Stimulated activated CD4-positive, alpha-beta T cell treated with anti-CD3 and anti-CD28 coated beads, Interleukin-15, amount 100 ng/mL, for 1 hour (primary cell): Measurements from ENCODE around the gene PPWD1.
"Not testable (repeated sequence)": the region's sequence is repeated elsewhere in the genome, so short reads cannot be mapped to it uniquely, and the experiment has no call there.

Source experiments
- DNase-seq, 2 donors: peaks; one replicate each; pipeline ENCODE4 v3.0.0-alpha.2; 2020; ENCODE audit warnings: low read depth in 1 of 2, low spot score in 1 of 2

PPWD1 gene

DNA sequence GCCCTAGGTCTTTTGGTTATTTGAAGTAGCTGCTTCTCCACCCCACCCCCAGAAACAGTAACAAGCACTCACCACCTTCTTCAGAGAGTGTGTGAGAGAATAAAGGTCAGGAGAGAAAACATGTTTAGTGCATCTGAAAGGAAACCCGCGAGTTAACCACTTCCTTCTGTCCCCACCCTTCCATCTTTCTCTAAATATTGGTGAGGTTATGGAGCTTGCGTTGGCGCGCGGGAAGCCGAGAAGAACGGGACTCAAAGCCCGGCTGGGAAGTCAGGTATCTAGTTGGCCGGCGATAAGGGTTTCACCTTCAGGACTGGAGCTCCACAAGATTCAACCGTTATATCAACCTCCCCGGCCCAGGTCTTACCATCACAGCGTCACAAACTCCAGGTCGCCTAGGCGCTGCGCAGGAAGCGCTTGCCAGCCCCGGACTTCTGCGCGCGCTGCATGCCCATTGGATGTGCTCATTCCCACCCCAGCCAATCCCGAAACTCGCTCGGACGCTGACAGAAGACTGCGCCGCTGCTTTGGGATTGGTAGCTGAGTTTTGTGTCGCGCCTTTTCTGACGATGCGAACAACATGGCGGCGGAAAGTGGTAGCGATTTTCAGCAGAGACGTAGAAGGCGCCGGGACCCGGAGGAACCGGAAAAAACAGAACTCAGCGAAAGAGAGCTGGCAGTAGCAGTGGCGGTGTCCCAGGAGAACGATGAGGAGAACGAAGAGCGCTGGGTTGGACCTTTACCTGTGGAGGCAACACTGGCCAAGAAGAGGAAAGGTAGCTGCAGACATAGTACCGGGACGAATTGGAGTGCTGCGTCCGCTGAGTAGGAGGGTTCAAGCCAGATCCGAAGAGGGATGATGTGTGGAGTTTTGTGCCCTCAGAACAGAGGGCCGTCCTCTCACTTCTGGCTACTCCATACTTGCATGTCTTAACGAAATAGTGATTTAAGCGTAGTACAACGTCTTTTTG is at the start of gene PPWD1, which contains the start of gene CENPK:
PPWD1 (plus strand) TSS at position 566 of the 971 bp plus-strand sequence; CDS start at position 581, 15 bp downstream.
CENPK (minus strand) TSS at position 438 of the 971 bp plus-strand sequence. CDS start 8,261 bp downstream, outside the sequence.
- DNase-seq: peak; percentile 80 to 87

DNA sequence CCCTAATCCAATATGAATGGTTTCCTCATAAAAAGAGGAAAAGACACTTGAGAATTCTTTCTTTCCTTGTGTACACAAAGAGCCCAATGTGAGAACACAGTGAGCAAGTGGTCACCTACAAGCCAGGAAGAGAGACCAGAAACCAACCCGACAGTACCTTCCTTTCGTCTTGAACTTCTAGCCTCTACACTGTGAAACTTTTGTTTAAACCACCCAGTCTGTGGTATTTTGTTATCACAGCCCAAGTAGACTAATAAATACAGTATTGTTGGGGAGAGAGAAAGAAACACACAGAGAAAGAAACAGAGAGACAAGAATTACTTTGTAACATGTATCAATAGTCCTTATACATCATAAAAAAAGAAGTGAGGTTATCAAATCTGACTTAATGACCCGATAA is 37.4 kb upstream of the PPWD1 start:
- DNase-seq: no peak

DNA sequence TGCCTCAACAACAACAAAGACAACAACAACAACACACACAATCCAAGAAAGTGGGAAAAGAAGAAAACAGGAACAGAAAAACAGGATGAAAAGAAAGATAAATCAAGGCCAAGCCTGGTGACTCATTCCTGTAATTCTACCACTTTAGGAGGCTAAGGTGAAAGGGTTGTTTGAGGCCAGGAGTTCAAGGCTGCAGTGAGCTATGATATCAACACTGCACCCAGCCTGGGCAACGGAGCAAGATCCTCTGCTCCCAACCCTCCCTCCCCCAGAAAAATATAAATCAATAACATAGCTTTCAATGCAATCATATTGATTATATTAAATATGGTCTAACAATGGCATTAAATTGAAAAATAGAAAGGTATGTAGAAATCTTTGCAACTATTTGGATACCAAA is 32.2 kb upstream of the PPWD1 start:
- DNase-seq: no peak

DNA sequence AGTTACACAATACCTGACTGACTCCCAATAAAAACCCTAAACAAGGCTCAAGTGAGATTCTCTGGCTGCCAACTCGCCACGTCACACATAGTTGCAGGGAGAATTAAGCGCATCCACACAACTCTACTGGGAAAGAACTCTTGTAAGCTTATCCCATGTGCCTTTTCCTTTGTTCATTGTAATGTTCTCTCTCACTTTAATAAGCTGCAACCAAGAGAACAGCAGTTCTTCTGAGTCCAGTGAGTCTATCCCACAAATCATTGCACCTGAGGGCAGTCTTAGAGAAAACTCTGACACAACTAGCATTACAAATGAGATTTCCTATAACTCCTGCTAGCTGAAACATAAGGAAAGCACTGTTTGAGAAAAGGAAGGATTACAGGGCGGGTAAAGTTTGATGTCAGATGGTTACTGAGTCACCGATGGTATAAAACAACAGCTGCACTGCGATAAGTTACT is 27.5 kb upstream of the PPWD1 start:
- DNase-seq: no peak

DNA sequence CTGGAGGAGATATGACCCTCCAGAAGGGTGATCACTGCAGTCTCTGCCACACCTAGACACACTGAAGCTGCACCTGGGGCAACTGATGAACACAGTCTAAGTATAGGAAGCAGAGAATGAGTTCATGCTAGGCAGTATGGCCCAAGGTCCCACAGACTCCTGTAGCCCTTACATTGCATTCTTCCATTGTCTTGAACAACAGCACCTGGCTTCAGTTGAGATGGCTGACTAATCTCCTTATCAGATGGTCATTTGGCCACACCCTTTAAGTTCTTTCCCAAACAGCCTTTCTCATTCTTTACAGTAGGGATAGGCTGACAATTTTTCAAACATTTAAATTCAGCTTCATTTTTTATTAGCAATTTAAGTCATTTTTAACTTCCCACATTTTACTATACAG is 23.3 kb upstream of the PPWD1 start:
- DNase-seq: no peak

DNA sequence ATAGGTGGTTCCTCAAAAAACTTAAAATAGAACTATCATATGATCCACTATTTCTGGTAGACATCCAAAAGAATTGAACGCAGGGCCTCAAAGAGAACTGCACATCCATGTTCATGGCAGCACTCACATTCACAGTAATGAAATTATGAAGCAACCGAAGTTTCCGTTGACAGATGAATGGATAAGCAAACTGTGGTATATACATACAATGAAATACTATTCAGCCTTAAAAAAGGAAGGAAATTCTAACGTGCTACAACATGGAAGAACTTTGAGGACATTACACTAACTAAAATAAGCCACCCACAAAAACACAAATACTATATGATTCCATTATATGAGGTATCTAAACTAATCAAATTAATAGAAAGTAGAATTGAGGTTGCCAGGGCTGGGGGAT is 18.6 kb upstream of the PPWD1 start:
- DNase-seq: no peak

DNA sequence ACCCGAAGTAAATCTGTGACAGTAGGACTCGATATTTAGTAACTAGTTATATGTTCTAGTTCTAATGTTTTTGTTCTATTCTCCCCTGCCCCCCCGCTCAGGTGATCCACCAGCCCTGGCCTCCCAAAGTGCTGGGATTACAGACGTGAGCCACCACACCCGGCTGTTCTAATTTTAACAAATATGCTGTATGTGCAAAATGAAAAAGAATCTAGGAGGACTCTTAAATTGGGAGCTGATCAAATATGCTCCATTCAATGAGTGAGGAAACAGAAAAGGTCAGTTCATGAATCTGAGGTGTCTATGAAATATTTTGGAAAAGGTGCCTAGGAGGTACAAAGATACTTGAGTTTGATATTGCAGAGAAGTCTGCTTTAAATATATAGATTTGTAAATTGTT is 17.0 kb upstream of the PPWD1 start:
- no peak for DNase-seq

DNA sequence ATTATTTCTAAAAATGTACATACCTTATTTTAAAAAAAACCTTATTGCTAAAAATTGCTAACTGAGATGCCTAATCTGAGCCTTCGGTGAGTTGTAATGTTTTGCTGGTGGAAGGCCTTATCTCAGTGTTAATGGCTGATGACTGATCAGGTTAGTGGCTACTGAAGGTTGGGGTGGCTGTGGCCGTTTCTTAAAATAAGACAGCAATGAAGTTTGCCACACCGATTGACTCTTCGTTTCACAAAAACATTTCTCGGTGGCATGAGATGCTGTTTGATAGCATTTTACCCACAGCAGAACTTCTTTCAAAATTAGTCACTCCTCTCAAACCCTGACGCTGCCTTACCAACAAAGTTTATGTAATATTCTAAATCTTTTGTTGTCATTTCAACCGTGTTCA is 14.8 kb upstream of the PPWD1 start:
- DNase-seq: no peak

DNA sequence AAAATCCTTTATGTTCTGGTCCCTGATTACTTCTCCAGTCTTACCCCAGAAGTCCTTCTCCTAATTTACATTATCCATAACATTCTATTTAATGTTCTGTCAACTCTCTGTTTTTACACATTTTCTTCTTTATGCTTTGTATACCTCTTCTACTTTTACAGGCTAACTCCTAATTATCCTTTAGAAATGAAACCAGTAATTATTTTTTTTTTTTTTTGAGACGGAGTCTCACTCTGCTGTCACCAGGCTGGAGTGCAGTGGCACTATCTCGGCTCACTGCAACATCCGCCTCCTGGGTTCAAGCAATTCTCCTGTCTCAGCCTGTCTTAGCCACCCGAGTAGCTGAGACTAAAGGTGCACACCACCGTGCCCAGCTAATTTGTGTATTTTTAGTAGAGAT is 9.2 kb upstream of the PPWD1 start:
- DNase-seq: no peak

DNA sequence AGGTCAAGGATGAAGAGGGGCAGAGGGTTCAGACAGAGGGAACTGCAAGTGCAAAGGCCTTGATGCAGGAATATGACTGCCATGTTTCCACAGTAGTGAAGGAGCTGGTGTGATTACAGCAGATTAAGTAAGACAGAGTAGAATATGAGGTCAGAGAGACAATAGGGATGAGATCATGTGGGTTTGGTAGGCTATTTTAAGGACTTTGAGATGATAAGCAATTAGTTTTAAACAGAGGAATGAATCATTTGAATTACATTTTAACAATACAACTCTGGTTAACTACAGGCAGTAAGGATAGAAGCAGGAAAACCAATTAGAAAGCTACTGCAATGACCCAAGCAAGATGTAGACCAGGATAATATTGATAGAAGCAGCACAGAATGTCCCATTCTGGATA is 7.8 kb upstream of the PPWD1 start:
- no peak for DNase-seq

DNA sequence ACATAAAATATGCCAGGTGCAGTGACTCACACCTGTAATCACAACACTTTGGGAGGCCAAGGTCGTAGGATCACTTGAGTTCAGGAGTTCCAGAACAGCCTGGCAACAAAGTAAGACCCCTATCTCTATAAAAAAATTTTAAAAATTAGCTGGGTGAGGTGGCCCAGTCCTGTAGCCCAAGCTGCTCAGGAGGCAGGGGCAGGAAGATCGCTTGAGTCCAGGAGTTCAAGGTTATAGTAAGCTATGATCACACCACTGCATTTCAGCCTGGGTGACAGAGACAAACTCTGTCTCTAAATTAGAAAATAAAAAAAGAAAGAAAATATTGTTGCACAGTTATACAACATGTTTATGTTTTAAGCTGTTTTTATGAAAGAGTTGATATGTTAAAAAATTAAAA is 6.9 kb upstream of the PPWD1 start:
- DNase-seq: no peak

DNA sequence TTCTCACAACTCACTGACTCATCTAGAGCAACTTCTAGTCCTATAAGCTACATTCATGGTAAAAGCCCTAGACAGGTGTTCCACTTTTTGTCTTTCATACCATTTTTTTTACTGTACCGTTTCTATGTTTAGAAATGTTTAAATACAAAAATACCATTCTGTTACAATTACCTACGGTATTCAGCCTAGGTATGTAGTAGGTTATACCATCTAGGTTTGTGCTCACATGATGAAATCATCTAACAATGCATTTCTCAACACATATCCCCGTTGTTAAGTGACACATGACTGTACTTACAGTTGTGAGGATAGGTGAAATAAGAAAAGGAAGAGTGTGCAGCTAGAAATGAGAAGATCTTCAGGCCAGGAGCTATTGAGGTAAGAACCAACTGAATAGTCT is 6.4 kb upstream of the PPWD1 start:
- no peak for DNase-seq

DNA sequence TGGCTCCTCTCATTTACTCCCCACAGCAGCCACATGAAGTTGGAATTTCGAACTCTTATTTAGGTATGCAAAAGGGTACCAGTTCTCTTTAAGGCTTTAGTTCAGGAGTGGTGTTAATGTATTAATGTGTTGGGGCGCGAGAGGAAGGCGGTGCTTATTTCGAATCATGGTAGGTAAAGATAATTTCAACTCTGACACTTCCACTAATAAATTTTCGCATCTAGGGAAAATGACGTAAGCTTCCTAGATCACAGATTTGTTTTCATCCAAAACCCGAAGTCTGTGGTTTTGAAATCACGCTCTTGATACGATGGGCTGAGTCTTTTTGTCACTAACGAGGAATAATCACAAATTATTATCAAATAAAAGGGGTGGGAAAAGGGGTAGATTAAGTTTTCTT is 681 bp downstream of the PPWD1 start:
- DNase-seq: no peak

DNA sequence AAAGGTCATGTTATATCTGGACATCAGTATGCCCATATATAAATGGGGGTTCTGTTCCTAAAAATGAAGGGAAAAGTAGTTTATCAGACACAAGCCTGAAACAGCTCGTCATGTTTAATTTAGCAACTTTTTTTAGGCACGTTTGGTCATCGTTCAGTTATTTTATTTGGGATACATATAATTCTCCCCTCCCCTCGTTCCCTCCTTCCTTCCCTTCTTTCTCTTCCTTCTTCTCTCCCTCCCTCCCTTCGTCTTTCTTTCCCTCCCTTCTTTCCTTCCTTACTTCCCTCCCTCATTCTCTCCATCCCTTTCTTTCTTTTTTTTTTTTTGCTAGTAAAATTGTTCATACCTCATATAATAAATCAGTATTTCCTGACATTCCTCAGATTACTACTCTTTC is 3.4 kb downstream of the PPWD1 start:
- DNase-seq: no peak

DNA sequence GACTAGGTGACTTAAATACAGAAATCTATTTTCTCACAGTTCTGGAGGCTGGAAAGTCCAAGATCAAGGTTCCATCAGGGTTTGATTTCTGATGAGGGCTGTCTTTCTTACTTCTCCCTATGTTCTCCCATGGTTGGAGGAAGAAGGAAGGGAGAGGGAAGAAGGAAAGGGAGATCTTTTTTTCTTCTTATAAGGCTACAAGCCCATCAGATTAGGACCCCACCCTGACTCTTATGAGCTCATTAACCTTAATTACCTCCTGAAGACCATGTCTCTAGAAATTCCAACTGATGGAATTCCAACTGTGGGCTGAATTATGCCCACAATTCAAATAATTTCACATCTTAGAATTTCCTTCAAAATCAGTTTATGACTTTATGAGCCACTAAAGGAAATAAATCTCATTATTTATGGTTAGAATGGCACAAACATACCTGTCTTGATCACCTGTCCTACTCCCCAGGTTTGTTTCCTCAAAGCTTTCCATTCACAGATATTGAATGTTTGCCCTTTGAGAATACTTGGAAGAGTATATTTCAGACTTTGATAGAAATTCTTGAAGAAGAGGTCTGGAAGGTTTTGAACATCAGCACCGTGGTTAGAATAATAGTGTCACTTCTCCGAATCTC is 7.6 kb downstream of the PPWD1 start:
- DNase-seq: no peak

DNA sequence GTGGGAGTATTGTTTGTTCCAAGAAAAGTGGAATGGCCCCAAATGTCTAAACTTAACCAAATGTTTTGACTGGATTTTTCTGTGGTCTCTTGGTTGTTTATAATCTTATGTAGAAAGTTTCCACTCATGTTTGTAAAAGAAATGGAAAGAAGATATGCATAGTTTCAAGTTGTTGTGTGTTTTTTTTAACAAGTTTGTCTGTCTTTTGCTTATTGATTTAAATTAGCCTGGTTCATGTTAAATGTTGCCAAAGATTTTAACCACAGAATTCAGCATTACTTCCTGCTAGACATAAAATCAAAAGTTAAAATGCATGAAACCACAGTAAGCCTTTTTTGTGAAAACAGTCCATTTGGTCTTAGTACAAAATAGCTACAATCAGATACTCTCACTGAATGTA is 14.0 kb downstream of the PPWD1 start:
- DNase-seq: no peak

DNA sequence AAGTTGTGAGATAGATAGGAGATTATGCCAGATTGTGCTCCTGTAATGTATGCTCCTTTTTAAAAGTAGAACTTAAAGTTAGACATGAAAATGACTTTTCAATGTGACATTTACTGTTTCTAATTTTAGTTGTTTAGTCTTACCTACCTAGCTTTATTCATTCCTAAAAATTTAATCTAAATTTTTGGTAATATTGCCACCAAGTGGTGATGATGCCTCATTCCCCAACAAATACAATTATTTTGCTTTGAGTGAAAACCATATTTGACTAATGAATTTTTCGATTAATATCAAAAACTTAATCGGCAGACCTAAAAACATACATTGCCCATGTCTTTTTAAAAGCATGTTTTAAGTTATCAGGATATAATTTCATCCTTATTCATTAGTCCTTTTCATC is 25.6 kb downstream of the PPWD1 start:
- no peak for DNase-seq

DNA sequence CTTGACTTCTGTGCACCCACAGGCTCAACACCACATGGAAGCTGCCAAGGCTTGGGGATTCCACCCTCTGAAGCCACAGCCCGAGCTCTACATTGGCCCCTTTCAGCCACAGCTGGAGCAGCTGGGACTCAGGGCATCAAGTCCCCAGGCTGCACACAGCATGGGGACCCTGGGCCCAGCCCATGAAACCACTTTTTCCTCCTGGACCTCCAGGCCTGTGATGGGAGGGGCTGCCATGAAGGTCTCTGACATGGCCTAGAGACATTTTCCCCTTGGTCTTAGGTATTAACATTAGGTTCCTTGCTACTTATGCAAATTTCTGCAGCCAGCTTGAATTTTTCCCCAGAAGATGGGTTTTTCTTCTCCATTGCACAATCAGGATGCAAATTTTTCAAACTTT is 38.7 kb downstream of the PPWD1 start:
- not testable (repeated sequence) for DNase-seq

DNA sequence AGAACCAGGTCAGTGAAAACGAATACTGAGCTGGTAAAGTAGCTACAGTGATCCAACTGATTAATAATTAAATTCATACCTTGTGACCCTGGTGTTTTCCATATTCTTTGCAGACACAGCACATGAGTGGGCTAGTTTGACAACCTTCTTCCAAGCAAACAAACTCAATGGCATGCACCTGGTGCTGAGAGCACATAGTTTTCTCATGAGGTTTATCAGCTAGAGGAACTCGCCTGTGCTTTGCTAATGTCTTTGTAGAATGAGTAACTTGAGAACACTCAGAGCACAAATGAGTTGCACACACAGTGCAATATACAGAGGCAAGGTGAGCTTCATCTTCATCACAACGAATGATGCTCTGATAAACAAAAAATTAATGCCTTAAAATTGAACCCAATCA is 48.4 kb downstream of the PPWD1 start:
- DNase-seq: no peak

DNA sequence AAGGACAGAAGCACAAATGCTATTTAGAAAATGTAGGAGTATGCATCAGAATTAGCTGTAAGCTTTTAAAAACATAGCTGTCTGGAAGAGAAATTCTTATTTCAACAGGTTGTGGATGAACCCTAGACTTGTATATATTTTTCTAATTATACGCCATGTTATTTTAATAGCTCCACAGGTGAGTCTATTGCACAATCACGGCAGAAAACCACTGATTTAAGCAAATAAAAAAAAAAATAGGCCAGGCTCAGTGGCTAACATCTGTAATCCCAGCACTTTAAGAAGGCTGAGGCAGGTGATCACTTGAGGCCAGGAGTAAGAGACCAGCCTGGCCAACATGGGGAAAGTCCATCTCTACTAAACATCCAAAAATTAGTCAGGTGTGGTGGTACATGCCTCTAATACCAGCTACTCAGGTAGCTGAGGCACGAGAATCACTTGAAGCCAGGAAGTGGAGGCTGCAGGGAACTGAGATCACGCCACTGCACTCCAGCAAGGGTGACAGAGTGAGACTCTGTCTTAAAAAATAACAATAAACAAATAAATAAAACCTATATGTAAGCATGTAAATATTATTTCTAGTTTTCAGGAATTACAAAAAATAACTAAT is 49.3 kb downstream of the PPWD1 start:
- no peak for DNase-seq

DNA sequence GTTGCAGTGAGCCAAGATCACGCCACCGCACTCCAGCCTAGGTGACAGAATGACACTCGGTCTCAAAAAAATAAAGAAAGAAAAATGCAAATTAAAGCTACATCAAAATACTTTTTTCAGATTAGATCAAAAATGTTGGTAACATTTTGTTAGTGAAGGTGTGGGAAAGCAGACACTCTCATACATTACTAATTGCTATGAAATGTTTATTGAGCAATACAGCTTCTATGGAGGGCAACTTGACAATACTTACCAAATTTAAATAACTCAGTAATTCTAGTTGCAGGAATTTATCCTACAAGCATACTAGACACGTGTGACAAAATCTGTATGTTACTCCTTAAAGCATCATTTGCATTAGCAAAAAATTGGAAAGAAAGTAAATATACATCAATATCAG is 56.9 kb downstream of the PPWD1 start:
- no peak for DNase-seq

DNA sequence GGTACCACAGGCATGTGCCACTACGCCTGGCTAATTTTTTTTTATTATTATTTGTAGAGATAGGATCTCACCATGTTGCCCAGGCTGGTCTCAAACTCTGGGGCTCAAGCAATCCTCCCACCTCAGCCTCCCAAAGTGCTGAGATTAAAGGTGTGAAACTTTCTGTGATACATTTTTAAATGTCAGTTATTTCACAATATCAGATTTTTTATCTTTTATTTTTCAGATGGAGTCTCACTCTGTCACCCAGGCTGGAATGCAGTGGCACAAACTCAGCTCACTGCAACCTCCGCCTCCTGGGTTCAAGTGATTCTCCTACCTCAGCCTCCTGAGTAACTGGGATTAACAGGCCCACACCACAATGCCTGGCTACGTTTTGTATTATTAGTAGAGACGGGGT is 58.9 kb downstream of the PPWD1 start:
- not testable (repeated sequence) for DNase-seq
